Activated T-helper 17 cell treated with anti-CD3 and anti-CD28 coated beads, Interleukin-2, amount 50 U/mL, for 72 hours (primary cell): Measurements from ENCODE around the gene SLC2A13. TPM values are rescaled to one million over a fixed set of nuclear protein-coding genes. Genes with fewer than 3 reads are reported as not detected.
"Not testable (repeated sequence)": the region's sequence is repeated elsewhere in the genome, so short reads cannot be mapped to it uniquely, and the experiment has no call there.

Experiments
- ATAC-seq: fragments of 150-1000 bp; cut with Tn5 transposase; replicated peaks from 2 replicates; pipeline ENCODE4 v1.10.0; 2021; ENCODE audit warnings: mild to moderate bottlenecking, moderate library complexity
- H3K27ac Mint-ChIP-seq: one replicate; pipeline ENCODE4 v1.8.0; 2022; ENCODE audit warnings: mixed read lengths
- H3K27me3 Mint-ChIP-seq: one replicate; pipeline ENCODE4 v1.8.0; 2022; ENCODE audit warnings: mixed read lengths
- H3K36me3 Mint-ChIP-seq: one replicate; pipeline ENCODE4 v1.8.0; 2022; ENCODE audit warnings: low read depth, mild to moderate bottlenecking, mixed read lengths
- H3K4me1 Mint-ChIP-seq: one replicate; pipeline ENCODE4 v1.8.0; 2022; ENCODE audit warnings: mixed read lengths
- H3K4me3 Mint-ChIP-seq: one replicate; pipeline ENCODE4 v1.8.0; 2022; ENCODE audit warnings: mild to moderate bottlenecking, mixed read lengths
- H3K9me3 Mint-ChIP-seq: one replicate; pipeline ENCODE4 v1.8.0; 2022; ENCODE audit warnings: mixed read lengths
- total RNA-seq, 2 donors: library from RNA; stranded (reverse); gene quantifications; one replicate each; pipeline ENCODE4 v1.2.3, GENCODE V29; 2022

Gene SLC2A13
- total RNA-seq, 2 donors from 2014 or later = 3.3 to 6.0 TPM

DNA sequence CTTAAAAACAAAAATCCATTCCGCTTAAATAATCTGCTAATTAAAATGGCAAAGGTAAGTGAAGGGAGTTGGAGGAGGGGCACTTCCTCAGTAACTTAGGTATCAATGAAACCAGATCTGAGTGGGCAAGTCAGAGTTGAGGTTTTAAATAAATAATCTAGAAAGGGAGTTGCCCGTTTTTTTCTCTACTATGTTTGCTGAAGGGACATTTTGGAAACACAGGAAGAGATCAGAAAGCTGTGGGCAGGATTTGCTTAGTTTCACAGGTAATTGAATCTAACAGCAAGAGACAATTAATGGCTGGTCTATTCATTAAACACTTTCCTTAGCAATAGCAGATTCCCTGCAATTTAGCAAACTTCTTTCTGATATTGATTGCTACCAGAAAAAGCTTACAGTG is 300.2 kb downstream of the SLC2A13 start:
- Mint-ChIP-seq H3K9me3 (no peaks in the 10 kb centered on the region), H3K4me3 (no peak overlapping the region), H3K36me3 (no peaks in the 10 kb centered on the region), H3K27me3 (no peaks in the 10 kb centered on the region), H3K27ac (no peak overlapping the region), H3K4me1 (peaks cover 4% of the 10 kb centered on the region)
- no peak for ATAC-seq

DNA sequence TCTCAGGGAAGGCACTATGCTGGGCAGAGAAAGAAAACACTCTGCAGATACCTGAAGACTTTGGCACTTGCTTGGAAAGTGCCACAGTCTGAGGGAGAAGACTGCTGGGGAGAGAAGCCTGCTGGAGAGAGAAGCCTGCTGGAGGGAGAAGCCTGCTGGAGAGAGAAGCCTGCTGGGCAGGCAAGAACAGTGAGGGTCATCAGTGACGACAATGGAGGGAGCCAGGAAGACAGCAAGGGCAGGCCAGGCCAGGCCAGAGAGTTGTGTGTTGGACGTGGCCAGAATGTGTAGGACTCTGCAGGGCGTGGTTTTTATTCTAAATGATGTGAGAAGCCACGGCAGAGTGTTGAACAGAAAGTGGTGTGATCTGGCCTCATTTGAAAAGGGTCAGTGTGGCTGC is 301.0 kb downstream of the SLC2A13 start:
- Mint-ChIP-seq H3K36me3 (no peaks in the 10 kb centered on the region), H3K4me3 (no peak overlapping the region), H3K27ac (peak overlapping the region; percentile 22), H3K27me3 (no peaks in the 10 kb centered on the region), H3K4me1 (peaks cover 4% of the 10 kb centered on the region), H3K9me3 (no peaks in the 10 kb centered on the region)
- ATAC-seq = no peak

DNA sequence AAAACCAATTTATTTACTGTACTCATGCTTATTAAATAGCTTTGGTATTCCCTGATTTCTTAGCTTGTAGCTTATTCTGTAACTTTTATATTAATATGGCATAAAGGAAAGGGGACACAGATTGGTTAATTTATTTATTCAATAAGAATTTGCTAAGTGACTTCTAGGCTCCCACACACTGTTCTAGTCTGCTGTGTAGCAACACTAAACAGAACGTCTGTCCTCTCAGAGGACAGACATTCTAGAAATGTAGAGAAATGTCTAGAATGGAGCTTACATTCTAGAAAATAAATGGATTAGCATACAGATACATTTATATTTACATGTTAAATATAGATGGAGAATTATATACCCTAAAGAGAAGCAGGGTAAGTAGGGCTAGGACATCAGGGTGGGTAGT is 301.4 kb downstream of the SLC2A13 start:
- H3K4me1 Mint-ChIP-seq = peaks cover 4% of the 10 kb centered on the region
- H3K4me3 Mint-ChIP-seq = no peak overlapping the region
- no peaks in the 10 kb centered on the region for H3K36me3 Mint-ChIP-seq
- ATAC-seq = no peak
- H3K9me3 Mint-ChIP-seq = no peaks in the 10 kb centered on the region
- H3K27me3 Mint-ChIP-seq = no peaks in the 10 kb centered on the region
- peak overlapping the region; percentile 22 for H3K27ac Mint-ChIP-seq

DNA sequence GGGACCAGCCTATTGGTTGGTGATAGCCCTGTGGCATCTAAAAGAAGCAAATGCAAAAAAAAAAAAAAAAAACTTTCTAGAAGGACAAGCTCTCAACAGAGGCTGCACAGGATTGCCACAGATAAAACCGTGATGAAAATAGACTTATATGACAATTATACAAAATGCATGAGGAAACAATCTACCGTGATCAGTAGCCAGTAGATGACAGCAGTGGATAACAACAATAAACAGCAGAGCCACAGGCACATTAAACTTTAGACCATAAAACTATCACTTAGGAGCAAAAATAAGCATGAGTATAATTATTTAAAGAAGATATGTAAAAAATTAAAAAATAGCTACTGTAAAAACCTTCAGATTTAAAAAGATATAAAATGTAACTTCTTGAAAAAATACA is 302.7 kb downstream of the SLC2A13 start:
- Mint-ChIP-seq H3K4me1 (peaks cover 4% of the 10 kb centered on the region), H3K27me3 (no peaks in the 10 kb centered on the region), H3K4me3 (no peak overlapping the region), H3K9me3 (no peaks in the 10 kb centered on the region), H3K27ac (no peak overlapping the region), H3K36me3 (no peaks in the 10 kb centered on the region)
- ATAC-seq = no peak

DNA sequence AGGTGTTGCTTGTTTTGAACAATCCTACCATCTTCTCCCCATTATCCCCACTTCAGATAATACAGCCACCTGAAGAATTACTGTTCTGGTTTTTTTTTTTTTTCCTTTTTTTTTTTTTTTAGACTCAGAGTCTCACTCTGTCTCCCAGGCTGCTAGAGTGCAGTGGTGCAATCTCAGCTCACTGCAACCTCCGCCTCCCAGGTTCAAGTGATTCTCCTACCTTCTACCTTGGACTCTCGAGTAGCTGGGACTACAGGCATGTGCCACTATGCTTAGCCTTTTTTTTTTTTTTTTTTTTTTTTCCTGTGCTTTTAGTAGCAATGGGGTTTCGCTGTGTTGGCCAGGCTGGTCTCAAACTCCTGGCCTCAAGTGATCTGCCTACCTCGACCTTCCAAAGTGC is 306.9 kb downstream of the SLC2A13 start:
- Mint-ChIP-seq H3K27ac (no peak overlapping the region), H3K9me3 (no peaks in the 10 kb centered on the region), H3K4me3 (no peak overlapping the region), H3K36me3 (no peaks in the 10 kb centered on the region), H3K27me3 (no peaks in the 10 kb centered on the region), H3K4me1 (no peaks in the 10 kb centered on the region)
- ATAC-seq = no peak

DNA sequence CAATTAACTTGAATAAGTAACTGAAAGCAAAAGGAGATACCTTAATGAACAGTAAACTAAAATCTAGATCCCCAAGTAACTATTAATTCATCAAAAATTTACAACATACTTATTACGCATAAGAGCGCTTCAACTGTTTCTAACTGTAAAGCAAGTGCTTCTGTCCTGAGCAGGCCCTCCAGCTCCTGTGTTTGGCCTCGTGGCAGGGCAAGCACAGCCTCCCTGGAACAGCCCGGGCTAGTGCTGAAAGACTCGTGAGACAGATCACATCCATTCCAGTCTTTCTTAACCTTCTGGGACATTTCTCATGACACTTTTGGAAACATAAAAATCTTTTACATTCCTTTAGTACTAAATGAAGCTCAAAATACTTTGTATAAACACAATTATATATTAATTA is 307.5 kb downstream of the SLC2A13 start:
- H3K27me3 Mint-ChIP-seq = no peaks in the 10 kb centered on the region

DNA sequence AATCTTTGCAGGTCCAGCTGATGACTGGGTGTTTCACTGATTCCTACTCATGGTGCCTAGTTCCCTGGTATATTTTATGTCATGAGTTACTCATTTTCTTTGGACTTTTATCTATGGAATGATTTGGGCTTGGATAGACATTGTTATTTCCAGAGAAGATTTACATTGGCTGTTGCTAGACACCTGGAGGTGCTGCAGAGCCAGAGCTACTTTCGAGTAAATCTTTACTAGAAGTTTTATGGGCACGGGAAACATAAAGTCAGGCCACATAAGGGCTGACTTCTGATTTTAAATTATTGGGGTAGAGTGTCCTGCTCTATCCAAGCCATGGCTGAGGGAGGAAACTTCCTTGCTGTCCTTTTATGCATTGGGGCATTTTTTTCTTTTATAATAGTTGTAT is 310.4 kb downstream of the SLC2A13 start:
- H3K27me3 Mint-ChIP-seq = no peaks in the 10 kb centered on the region
- H3K4me1 Mint-ChIP-seq = no peaks in the 10 kb centered on the region
- H3K36me3 Mint-ChIP-seq = no peaks in the 10 kb centered on the region
- H3K27ac Mint-ChIP-seq = no peak overlapping the region
- H3K4me3 Mint-ChIP-seq = no peak overlapping the region
- no peak for ATAC-seq
- H3K9me3 Mint-ChIP-seq = no peaks in the 10 kb centered on the region

More for the DNA sequence above, 307.5 kb downstream of the SLC2A13 start:
- no peak overlapping the region for H3K27ac Mint-ChIP-seq
- ATAC-seq = no peak
- H3K4me1 Mint-ChIP-seq = no peaks in the 10 kb centered on the region
- no peaks in the 10 kb centered on the region for H3K36me3 Mint-ChIP-seq
- no peaks in the 10 kb centered on the region for H3K9me3 Mint-ChIP-seq
- no peak overlapping the region for H3K4me3 Mint-ChIP-seq

DNA sequence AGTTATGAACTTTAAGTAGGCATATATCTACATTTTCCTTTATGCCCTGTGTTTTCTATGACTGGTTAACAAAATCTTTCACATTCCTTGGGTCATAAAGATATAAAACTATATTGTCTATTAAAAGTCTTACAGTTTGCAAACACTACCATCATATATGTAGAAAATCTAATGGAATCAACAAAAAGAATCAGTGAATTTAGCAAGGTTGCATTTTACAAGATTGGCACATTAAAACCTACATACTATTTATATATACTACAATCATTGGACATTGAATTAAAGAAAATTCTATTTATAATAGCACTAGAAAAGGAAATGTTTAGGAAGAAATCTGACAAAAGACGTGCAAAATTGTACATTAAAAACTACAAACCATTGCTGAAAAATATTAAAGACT is 312.9 kb downstream of the SLC2A13 start:
- Mint-ChIP-seq H3K27me3 (no peaks in the 10 kb centered on the region), H3K27ac (no peak overlapping the region), H3K4me3 (no peak overlapping the region), H3K4me1 (no peaks in the 10 kb centered on the region), H3K9me3 (no peaks in the 10 kb centered on the region), H3K36me3 (no peaks in the 10 kb centered on the region)
- no peak for ATAC-seq

DNA sequence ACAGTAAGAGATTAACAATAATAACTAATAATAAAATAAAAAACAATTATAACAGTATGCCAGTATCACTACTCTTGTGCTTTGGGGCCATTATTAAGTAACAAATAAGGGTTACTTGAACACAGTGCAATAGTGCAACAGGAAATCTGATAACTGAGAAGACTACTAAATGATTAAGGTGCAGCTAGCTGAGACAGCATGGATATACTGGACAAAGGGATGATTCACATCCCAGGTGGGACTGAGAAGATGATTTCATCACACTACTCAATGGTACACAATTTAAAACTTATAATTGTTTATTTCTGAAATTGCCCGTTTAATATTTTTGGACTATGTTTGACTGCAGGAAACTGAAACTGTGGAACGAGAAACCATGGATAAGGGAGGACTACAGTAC is 317.6 kb downstream of the SLC2A13 start:
- no peak overlapping the region for H3K27ac Mint-ChIP-seq
- no peaks in the 10 kb centered on the region for H3K36me3 Mint-ChIP-seq
- no peak for ATAC-seq
- H3K27me3 Mint-ChIP-seq = no peaks in the 10 kb centered on the region
- H3K4me3 Mint-ChIP-seq = no peak overlapping the region
- H3K9me3 Mint-ChIP-seq = no peaks in the 10 kb centered on the region
- no peaks in the 10 kb centered on the region for H3K4me1 Mint-ChIP-seq

DNA sequence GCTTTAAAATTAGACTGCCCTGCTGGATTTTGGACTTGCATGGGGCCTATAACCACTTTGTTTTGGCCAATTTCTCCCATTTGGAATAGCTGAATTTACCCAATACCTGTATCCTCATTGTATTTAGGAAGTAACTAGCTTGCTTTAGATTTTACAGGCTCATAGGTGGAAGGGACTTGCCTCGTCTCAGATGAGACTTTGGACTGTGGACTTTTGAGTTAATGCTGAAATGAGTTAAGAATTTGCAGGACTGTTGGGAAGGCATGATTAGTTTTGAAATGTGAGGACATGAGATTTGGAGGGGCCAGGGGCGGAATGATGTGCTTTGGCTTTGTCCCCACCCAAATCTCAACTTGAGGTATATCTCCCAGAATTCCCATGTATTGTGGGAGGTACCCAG is 320.1 kb downstream of the SLC2A13 start:
- H3K27me3 Mint-ChIP-seq, H3K4me3 Mint-ChIP-seq, H3K27ac Mint-ChIP-seq, H3K4me1 Mint-ChIP-seq, H3K9me3 Mint-ChIP-seq, H3K36me3 Mint-ChIP-seq, ATAC-seq: not testable (repeated sequence)

DNA sequence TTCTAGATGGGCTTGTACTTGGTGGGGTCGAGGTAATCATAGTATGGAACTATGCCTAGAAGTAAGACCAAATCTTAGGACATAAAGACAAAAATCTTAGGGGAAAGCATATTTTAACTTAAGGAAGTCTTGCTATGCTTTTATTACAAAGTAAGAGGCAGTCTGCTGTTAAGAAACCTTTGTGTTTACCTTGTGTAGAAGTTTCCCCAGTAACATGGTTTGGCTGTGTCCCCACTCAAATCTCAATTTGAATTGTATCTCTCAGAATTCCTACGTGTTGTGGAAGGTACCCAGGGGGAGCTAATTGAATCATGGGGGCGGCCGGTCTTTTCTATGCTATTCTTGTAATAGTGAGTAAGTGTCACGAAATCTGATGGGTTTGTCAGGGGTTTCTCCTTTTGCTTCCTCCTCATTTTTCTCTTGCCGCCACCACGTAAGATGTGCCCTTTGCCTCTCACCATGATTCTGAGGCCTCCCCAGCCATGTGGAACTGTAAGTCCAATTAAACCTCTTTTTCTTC is 323.8 kb downstream of the SLC2A13 start:
- no peak overlapping the region for H3K4me3 Mint-ChIP-seq
- no peaks in the 10 kb centered on the region for H3K9me3 Mint-ChIP-seq
- peak; percentile 19 for ATAC-seq
- no peaks in the 10 kb centered on the region for H3K27me3 Mint-ChIP-seq
- no peak overlapping the region for H3K27ac Mint-ChIP-seq
- H3K4me1 Mint-ChIP-seq = no peaks in the 10 kb centered on the region
- H3K36me3 Mint-ChIP-seq = no peaks in the 10 kb centered on the region

DNA sequence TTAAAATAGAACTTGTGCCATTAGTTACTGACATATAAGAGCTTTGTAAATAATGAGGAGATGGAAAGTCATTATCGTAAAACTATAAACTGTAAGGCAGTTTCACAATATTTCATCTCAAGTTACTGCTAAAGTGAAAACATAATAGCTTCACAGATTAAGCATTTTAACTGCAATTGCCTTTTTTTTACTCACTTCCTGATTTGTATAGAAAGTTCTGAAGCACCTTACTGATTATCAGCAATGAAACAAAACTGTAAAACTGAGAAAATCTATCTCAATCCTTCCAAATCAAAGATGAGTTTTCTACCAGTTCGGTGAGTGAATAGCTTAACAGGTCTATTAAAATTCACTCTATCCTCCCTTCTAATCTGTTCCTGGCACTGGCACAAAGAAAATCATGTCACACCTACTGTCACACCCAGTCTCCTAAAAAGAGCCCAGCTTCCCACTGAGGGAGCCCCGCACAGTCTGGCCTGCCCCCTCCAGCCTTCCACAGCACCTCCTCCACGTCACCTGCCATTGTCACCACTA is 324.9 kb downstream of the SLC2A13 start:
- Mint-ChIP-seq H3K27me3 (no peaks in the 10 kb centered on the region), H3K4me3 (no peak overlapping the region), H3K9me3 (no peaks in the 10 kb centered on the region), H3K4me1 (no peaks in the 10 kb centered on the region), H3K27ac (peak overlapping the region; percentile 10), H3K36me3 (no peaks in the 10 kb centered on the region)
- ATAC-seq = no peak

DNA sequence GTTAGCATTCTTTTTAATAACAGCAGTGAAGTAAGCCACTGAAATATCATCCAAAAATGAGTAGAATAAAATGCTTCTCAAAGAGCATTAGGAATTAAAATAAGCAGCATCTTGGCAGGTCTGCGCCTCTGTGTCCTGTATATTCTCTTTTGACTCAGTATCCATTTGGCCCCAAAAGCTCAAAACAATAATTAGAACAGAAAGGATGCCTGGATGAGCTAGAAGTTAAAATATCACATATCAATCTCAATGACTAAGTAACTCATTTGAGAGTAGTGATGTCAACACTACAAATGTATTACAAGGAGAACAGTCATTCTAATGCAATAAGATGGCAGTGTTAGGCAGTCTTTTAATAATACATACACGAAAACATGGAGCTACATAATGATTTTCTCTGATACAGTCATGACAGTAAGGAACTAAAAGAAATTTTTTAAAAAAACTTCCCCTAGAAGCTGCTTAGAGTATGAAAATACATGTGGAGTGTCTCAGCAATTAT is 325.4 kb downstream of the SLC2A13 start:
- no peaks in the 10 kb centered on the region for H3K36me3 Mint-ChIP-seq
- no peaks in the 10 kb centered on the region for H3K4me1 Mint-ChIP-seq
- H3K9me3 Mint-ChIP-seq = no peaks in the 10 kb centered on the region
- no peak for ATAC-seq
- peak overlapping the region; percentile 10 for H3K27ac Mint-ChIP-seq
- no peak overlapping the region for H3K4me3 Mint-ChIP-seq
- no peaks in the 10 kb centered on the region for H3K27me3 Mint-ChIP-seq

DNA sequence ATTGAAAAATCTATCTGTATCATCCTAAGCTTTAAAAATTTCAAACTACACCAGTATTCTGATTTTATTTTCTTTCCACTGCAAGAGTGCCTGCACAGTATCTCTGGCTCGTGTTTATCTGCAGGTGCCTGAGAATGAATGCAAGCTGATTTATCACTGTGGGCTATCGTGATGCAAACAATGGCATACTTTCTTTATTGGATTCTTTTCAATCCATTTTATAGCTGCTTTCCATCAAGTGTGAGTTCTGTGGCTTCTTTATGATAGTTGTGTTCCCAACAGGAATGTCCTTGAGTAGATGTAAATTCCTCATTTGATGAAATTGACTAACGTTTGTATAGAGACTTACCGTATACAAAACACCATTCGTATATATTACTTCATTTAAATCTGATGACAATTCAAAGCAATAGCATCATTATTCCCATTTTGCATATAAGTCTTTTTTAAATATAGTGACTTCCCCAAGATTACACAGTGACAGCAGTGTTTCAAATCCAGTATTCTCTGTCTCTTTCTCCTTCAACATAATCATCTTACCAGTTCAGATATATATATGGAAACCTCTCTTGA is 326.0 kb downstream of the SLC2A13 start:
- H3K4me3 Mint-ChIP-seq = no peak overlapping the region
- no peak overlapping the region for H3K27ac Mint-ChIP-seq
- ATAC-seq = no peak
- no peaks in the 10 kb centered on the region for H3K9me3 Mint-ChIP-seq
- H3K4me1 Mint-ChIP-seq = no peaks in the 10 kb centered on the region
- H3K27me3 Mint-ChIP-seq = no peaks in the 10 kb centered on the region
- H3K36me3 Mint-ChIP-seq = no peaks in the 10 kb centered on the region

DNA sequence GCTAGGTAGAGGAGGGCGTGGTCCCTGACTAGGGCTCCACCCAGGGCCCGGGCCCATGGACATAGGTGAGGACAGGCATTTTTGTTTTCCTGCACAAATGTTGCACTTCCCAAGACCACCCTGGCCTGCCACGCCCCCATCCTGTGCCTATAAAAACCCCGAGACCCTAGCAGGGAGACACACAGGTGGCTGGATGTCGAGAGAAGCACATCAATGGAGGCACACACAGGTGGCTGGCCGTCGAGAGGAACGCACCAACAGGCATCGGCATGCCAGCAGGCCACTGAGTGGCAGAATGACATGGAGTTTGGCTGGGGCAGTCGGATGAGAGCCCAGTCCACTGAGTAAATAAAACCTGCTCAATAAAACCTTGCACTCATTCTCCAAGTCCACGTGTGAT is 328.4 kb downstream of the SLC2A13 start:
- H3K27ac Mint-ChIP-seq = no peak overlapping the region
- no peaks in the 10 kb centered on the region for H3K9me3 Mint-ChIP-seq
- H3K36me3 Mint-ChIP-seq = no peaks in the 10 kb centered on the region
- ATAC-seq = no peak
- no peaks in the 10 kb centered on the region for H3K27me3 Mint-ChIP-seq
- no peak overlapping the region for H3K4me3 Mint-ChIP-seq
- no peaks in the 10 kb centered on the region for H3K4me1 Mint-ChIP-seq
